A673 (cell line): ENCODE measurements around the gene IL24.

ENCODE experiments used
- EZH2 ChIP-seq: fragments of 200-600 bp; sonication (generic); IDR thresholded peaks from 2 replicates; pipeline ENCODE4 v1.6.1; 2017; ENCODE audit warnings: borderline replicate concordance, low read depth, mild to moderate bottlenecking, mixed read lengths, antibody characterized with exemption, low read length; ENCODE audit not compliant: poor library complexity, severe bottlenecking
- TF ChIP-seq, protein P1 (sequence below): fragments of 300-800, 200-600 bp; sonication (generic); conservative IDR thresholded peaks from 2 replicates; pipeline ENCODE4 v1.5.1; 2017; ENCODE audit warnings: low read depth, mild to moderate bottlenecking, antibody characterized with exemption, low read length, moderate library complexity, mixed read lengths

DNA sequence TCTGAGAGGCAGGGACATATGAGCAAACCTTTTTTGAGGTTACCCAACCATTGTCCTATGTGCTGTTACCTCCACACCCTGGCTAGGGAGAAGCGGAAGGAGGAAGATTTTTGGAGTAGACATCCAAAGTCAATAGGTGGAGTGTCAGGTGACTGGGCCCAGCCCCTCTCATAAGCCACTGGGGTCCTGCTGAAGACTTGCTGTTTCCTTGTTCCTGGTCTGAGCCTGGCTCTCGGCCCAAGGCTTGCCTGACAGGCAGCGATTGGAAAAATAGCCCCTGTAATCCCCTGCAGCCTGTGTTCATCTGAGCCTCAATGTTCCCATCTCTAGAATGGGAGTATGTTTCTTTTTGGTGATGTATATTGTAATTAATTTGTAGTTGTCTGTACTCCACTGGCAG lies 55.9 kb downstream of the IL24 start:
- TF ChIP-seq, protein P1, sequence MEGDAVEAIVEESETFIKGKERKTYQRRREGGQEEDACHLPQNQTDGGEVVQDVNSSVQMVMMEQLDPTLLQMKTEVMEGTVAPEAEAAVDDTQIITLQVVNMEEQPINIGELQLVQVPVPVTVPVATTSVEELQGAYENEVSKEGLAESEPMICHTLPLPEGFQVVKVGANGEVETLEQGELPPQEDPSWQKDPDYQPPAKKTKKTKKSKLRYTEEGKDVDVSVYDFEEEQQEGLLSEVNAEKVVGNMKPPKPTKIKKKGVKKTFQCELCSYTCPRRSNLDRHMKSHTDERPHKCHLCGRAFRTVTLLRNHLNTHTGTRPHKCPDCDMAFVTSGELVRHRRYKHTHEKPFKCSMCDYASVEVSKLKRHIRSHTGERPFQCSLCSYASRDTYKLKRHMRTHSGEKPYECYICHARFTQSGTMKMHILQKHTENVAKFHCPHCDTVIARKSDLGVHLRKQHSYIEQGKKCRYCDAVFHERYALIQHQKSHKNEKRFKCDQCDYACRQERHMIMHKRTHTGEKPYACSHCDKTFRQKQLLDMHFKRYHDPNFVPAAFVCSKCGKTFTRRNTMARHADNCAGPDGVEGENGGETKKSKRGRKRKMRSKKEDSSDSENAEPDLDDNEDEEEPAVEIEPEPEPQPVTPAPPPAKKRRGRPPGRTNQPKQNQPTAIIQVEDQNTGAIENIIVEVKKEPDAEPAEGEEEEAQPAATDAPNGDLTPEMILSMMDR = no peak
- TF ChIP-seq EZH2 = no peak
